H54 (cell line): Measurements from ENCODE around the gene PROX1.

Experiments used
- DNase-seq: peaks from one replicate; pipeline ENCODE4 v3.0.0; 2011; ENCODE audit warnings: low spot score, mixed read lengths; ENCODE audit not compliant: insufficient read length
- FAIRE-seq: peaks from 3 replicates; lab custom pipeline; 2011; peaks lifted over from hg19 to GRCh38; lab: Jason Lieb, UNC
- POLR2A ChIP-seq: IDR thresholded peaks from 2 replicates; pipeline ENCODE4 v1.6.1; 2011; ENCODE audit warnings: low read depth, mild to moderate bottlenecking, low read length

The PROX1 gene

GRCh38 chr1:214028649-214029406 is 41.1 kb downstream of the PROX1 start:
- no peak for TF ChIP-seq POLR2A
- no peak for DNase-seq
- FAIRE-seq: no peak

DNA sequence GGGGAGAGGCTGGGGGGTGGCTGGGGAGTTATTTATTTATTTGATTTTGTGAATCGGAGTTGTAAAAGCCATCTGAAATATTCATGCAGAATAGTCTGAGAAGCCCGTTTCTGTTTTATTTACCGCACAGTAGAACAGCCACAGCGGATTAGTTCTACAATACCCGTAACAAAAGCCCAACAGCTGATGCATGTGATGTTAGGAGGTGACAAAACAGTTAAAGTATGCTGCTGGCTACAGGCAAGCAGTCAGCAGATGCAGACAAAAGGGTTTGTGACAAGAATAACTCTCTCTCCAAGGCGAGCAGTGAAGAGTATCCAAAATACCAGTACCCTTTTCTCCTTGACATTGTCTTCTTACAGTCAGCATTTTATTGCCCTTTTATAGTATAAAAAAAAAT is 42.0 kb downstream of the PROX1 start:
- TF ChIP-seq POLR2A: no peak
- no peak for FAIRE-seq
- no peak for DNase-seq

- no peak for TF ChIP-seq POLR2A
- FAIRE-seq: no peak
These were observed 43.5 kb downstream of the PROX1 start for GRCh38 chr1:214031267-214031650.

GRCh38 chr1:214037468-214037867 is 49.7 kb downstream of the PROX1 start:
- no peak for DNase-seq
- no peak for FAIRE-seq
- TF ChIP-seq POLR2A: no peak

More at GRCh38 chr1:214031267-214031650, 43.5 kb downstream of the PROX1 start:
- no peak for DNase-seq

DNA sequence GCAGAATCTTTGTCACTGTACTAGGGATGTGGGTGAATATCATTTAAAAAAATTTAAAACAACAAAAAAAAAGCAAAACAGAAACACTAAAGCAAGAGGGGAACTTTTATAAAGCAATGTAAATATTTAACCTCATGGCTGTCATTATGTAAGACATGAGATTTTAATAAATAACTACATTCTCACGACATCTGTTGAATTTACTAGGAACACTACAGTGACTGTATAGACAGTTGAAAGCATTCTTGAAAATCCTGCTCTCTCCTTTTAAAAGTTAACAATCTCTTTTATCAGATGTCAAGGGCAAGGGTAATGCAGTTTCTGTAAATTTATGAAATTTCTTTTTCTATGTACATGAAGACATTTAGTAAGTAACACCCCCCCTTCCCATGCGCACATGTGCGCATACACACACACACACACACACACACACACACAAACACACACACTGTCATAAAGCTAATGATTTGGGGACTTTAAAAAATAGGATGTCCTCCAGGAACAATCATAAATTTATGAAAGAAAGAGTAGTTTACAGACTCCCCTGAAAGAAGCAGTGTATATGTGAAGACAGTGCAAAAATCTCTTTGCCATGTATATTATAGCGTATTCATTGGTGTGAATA is 51.7 kb downstream of the PROX1 start:
- FAIRE-seq (no peak), DNase-seq (no peak)
- no peak for TF ChIP-seq POLR2A

- no peak for TF ChIP-seq POLR2A
- DNase-seq (no peak), FAIRE-seq (no peak)
These were observed 55.4 kb downstream of the PROX1 start for GRCh38 chr1:214043167-214043566.

GRCh38 chr1:214044438-214045214 is 56.9 kb downstream of the PROX1 start:
- no peak for DNase-seq
- no peak for TF ChIP-seq POLR2A
- FAIRE-seq: no peak

DNA sequence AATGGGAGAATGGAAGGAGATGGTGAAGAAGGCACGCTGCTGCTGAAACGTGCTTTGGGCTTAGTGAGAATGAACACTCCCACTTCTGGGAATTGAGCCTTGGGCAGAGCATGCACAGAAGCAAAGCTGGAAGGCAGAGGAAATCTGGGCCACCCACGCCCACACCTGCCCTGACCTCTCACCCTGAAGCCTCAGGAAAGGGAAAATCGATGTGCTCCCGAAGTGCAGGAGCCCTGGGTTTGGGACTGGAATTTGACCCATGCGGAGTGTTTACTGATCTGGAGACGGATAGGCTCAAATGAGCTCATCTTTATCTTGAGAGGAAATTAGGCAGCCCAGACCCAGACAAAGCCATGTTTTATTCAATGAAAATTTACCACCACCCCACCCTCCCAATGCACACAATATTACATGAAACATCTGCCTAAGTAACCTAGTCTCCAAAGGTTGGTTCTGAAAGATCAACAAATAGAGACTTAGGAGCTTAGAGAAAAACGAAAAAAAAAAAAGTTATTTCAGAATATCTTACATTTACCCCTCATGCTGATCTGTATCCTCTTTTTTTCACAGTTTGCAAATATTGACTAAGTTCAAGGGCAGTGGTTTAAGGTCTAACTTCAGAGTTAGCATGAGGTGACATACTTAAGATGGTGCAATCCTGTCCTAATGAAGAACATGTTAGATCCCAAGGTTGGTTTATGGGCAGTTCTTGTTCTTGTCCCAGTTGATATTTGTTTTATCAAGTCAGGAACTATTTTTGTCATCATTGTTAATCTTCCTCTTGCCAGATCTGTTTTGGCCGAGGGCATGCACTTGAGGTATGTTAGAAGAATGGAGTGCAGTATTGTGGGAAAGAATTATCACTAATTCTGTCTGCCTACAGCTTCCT is 63.0 kb downstream of the PROX1 start:
- FAIRE-seq (no peak), DNase-seq (no peak)
- TF ChIP-seq POLR2A: no peak

DNA sequence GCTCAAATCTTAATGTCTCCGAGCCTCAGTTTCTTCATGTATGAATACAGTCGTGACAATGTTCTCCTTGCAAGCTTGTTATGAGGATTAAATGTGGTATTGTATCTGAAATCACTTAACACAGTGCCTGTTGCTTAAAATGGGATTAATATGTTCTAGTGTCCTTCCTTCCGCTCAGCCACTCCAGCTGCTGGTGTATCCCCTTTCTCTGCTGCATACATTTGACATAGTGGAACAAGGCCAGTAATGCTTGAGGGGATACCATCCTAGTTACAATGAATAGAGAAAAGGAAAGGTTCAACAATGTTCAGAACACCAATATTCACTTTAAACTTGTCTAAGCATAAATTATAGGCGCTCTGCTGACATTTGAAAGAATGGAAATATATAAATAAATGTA is 64.0 kb downstream of the PROX1 start:
- no peak for TF ChIP-seq POLR2A
- FAIRE-seq: no peak
- DNase-seq: no peak

- DNase-seq (no peak), FAIRE-seq (no peak)
- TF ChIP-seq POLR2A: no peak
These were observed 70.3 kb downstream of the PROX1 start for GRCh38 chr1:214058076-214058475.

DNA sequence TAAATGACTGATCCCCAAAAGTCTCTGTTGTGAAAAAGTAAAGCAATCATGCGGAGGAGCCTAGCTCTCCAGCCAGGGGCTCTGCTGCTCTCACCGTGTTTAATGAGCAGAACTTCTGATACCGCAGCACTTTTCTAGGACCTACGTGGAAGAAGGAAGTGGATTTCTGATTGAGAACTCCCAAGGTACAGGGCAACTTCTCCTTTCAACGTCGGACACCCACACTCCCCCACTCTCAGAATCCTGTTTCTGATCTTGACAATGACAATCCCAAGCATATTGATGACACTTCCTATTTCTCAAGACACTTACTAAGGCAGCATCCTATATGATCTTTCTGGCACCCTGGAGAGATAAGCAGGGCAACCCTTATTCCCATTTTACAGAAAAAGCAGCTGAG is 78.4 kb downstream of the PROX1 start:
- TF ChIP-seq POLR2A: no peak
- DNase-seq (no peak), FAIRE-seq (no peak)

GRCh38 chr1:214066936-214067335 is 79.2 kb downstream of the PROX1 start:
- no peak for DNase-seq
- TF ChIP-seq POLR2A: no peak
- FAIRE-seq: no peak

GRCh38 chr1:214067397-214067796 is 79.6 kb downstream of the PROX1 start:
- no peak for FAIRE-seq

More at GRCh38 chr1:214067397-214067796, 79.6 kb downstream of the PROX1 start:
- no peak for TF ChIP-seq POLR2A
- no peak for DNase-seq
